GM18499 (cell line): ENCODE measurements around the gene TTC7B.
"Not testable (repeated sequence)": the region's sequence is repeated elsewhere in the genome, so short reads cannot be mapped to it uniquely, and the experiment has no call there.

Experiments
- ATAC-seq: cut with Tn5 transposase; IDR thresholded peaks from one replicate; pipeline ENCODE4 v1.9.1; 2021; ENCODE audit warnings: moderate number of reproducible peaks; ENCODE audit not compliant: insufficient read depth, unreplicated experiment

The TTC7B gene

GRCh38 chr14:90815822-90816662 is at the start of gene TTC7B:
Gene TTC7B (minus strand): TSS chr14:90816430. CDS start chr14:90816295, 135 bp downstream.
- ATAC-seq: no peak

GRCh38 chr14:90864741-90865140 is 48.5 kb upstream of the TTC7B start:
- ATAC-seq: no peak

- no peak for ATAC-seq
Observed at GRCh38 chr14:90858511-90858910, 42.3 kb upstream of the TTC7B start.

- ATAC-seq: no peak
Observed at GRCh38 chr14:90857866-90858265, 41.6 kb upstream of the TTC7B start.

GRCh38 chr14:90856115-90856514 is 39.9 kb upstream of the TTC7B start:
- ATAC-seq: not testable (repeated sequence)

GRCh38 chr14:90853116-90853515 is 36.9 kb upstream of the TTC7B start:
- no peak for ATAC-seq

- ATAC-seq: no peak
Observed at GRCh38 chr14:90851327-90852036, 35.3 kb upstream of the TTC7B start.

- no peak for ATAC-seq
Observed at GRCh38 chr14:90850487-90850886, 34.3 kb upstream of the TTC7B start.

- no peak for ATAC-seq
Observed at GRCh38 chr14:90849787-90850444, 33.7 kb upstream of the TTC7B start.

- ATAC-seq: no peak
Observed at GRCh38 chr14:90848944-90849731, 32.9 kb upstream of the TTC7B start.

GRCh38 chr14:90846511-90846910 is 30.3 kb upstream of the TTC7B start:
- no peak for ATAC-seq

- no peak for ATAC-seq
Observed at GRCh38 chr14:90844321-90844720, 28.1 kb upstream of the TTC7B start.

GRCh38 chr14:90842726-90843125 is 26.5 kb upstream of the TTC7B start:
- ATAC-seq: no peak

- not testable (repeated sequence) for ATAC-seq
Observed at GRCh38 chr14:90840667-90841066, 24.4 kb upstream of the TTC7B start.

GRCh38 chr14:90839889-90840266 is 23.6 kb upstream of the TTC7B start:
- ATAC-seq: no peak

- ATAC-seq: no peak
Observed at GRCh38 chr14:90839024-90839888, 23.0 kb upstream of the TTC7B start.

- not testable (repeated sequence) for ATAC-seq
Observed at GRCh38 chr14:90838531-90838930, 22.3 kb upstream of the TTC7B start.

GRCh38 chr14:90837355-90837754 is 21.1 kb upstream of the TTC7B start:
- no peak for ATAC-seq

- no peak for ATAC-seq
Observed at GRCh38 chr14:90836692-90837063, 20.4 kb upstream of the TTC7B start.
